Left ventricle myocardium inferior (tissue), 1 donor: ENCODE data around the gene DNAJB4. TPM values are rescaled to one million over a fixed set of nuclear protein-coding genes. Genes with fewer than 3 reads are reported as not detected.

Source experiments
- DNase-seq: peaks from one replicate; pipeline ENCODE4 v3.0.0-alpha.2; 2020
- H3K27ac ChIP-seq: fragments of 200-600 bp; replicated peaks from 2 replicates; pipeline ENCODE4 v1.8.0; 2021
- H3K27me3 ChIP-seq: fragments of 200-600 bp; 2 replicates; pipeline ENCODE4 v1.8.0; 2021; ENCODE audit warnings: low read depth
- H3K36me3 ChIP-seq: fragments of 200-600 bp; 2 replicates; pipeline ENCODE4 v1.8.0; 2021
- H3K4me1 ChIP-seq: fragments of 200-600 bp; 2 replicates; pipeline ENCODE4 v1.8.0; 2021
- H3K4me3 ChIP-seq: fragments of 200-600 bp; 2 replicates; pipeline ENCODE4 v1.8.0; 2021; ENCODE audit warnings: mild to moderate bottlenecking, moderate library complexity
- H3K9me3 ChIP-seq: fragments of 200-600 bp; replicated peaks from 2 replicates; pipeline ENCODE4 v1.8.0; 2021
- CTCF ChIP-seq: fragments of 200-600 bp; IDR thresholded peaks from 2 replicates; pipeline ENCODE4 v1.8.0; 2021; ENCODE audit warnings: antibody characterized with exemption, mild to moderate bottlenecking, borderline replicate concordance
- intact Hi-C: fragments of 100-400 bp; cut with micrococcal nuclease; formaldehyde crosslinking; loops from one replicate; pipeline ENCODE4 v1.11.0; 2022
- long read RNA-seq: library from polyadenylated mRNA; unstranded; transcript quantifications from one replicate; pipeline ENCODE4 v2.0.0, GENCODE V29; 2021
- total RNA-seq: library from RNA; stranded (reverse); fragmentation: NEBNext Ultra II Directional; extraction: Animal tissue kit (Norgen Biotek cat#: 25700); gene quantifications from one replicate; pipeline ENCODE4 v1.2.1, GENCODE V29; 2021
- donor health status: DM: no; HTN: yes; CAD: no; lungs with severe emphysema.

The DNAJB4 gene
- total RNA-seq, result 118 TPM
- long read RNA-seq, transcript DNAJB4-206 (3 exons, 949 nt), result minor isoform, 53 of 156 reads
- long read RNA-seq, transcript DNAJB4-201 (3 exons, 2,988 nt), result major isoform, 86 of 156 reads
- long read RNA-seq, partial matches to known transcripts, result 8 of 156 reads
- long read RNA-seq, other reads (novel, unspliced or antisense), result 9 of 156 reads

DNA sequence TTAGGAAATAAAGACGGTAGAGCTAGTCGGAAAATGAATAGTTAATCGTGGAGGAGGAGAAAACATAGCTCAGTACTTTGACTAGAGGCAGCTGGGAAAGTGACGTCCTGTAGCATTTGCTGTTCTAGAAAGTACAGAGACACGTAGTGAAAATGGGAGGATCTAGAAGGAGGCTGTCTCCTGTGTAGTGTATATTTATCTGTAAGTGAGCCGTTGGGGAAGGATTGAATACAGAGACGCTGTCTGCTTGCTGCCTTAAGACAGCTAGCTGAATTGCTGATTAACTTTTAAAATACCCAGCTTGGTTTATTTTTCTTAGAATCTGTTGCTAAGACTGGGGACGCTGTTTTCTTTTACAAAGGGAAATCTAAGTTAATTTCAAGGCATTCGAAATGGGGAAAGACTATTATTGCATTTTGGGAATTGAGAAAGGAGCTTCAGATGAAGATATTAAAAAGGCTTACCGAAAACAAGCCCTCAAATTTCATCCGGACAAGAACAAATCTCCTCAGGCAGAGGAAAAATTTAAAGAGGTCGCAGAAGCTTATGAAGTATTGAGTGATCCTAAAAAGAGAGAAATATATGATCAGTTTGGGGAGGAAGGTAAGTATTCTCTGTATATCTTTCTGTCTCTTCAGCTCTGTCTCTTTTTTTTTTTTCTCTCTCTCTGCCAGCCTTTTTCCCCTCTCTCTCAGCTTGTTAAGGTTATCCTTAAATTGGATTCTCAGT is at the start of gene DNAJB4:
DNAJB4 (plus strand) TSS at position 221 of the 729 bp plus-strand sequence; CDS start at position 393, 172 bp downstream.
- Histone ChIP-seq H3K4me3 (peak within 1 kb of the TSS; percentile 77), H3K27me3 (no peaks in the 10 kb centered on the region), H3K36me3 (no peaks in the 10 kb centered on the region), H3K9me3 (no peaks in the 10 kb centered on the region), H3K27ac (peak within 1 kb of the TSS; percentile 93), H3K4me1 (peaks cover 57% of the 10 kb centered on the region)
- no peak for TF ChIP-seq CTCF
- DNase-seq, result no peak
- intact Hi-C loops, result loop anchor here (2.0 to 10.0 kb wide), 2 partner anchors 26 to 100 kb away; partner anchors contain the start of gene FUBP1

- Histone ChIP-seq H3K9me3 (no peaks in the 10 kb centered on the region), H3K36me3 (peaks cover 98% of the 10 kb centered on the region), H3K27me3 (no peaks in the 10 kb centered on the region), H3K4me1 (peaks cover 10% of the 10 kb centered on the region), H3K27ac (no peak overlapping the region), H3K4me3 (no peak overlapping the region)
- intact Hi-C loops, result no loop called here
- TF ChIP-seq CTCF, result no peak
- no peak for DNase-seq
These were observed 49.0 kb upstream of the DNAJB4 start for GRCh38 chr1:77955709-77956108.

- peaks cover 98% of the 10 kb centered on the region for H3K36me3 ChIP-seq
- no peak overlapping the region for H3K27ac ChIP-seq
- intact Hi-C loops, result no loop called here
- no peak for TF ChIP-seq CTCF
- H3K4me3 ChIP-seq, result no peak overlapping the region
- no peaks in the 10 kb centered on the region for H3K9me3 ChIP-seq
- DNase-seq, result no peak
- H3K4me1 ChIP-seq, result peaks cover 3% of the 10 kb centered on the region
- H3K27me3 ChIP-seq, result no peaks in the 10 kb centered on the region
These were observed 48.3 kb upstream of the DNAJB4 start for GRCh38 chr1:77956464-77956863.

- Histone ChIP-seq H3K4me3 (no peak overlapping the region), H3K27ac (no peak overlapping the region), H3K36me3 (peaks cover 100% of the 10 kb centered on the region), H3K27me3 (no peaks in the 10 kb centered on the region), H3K9me3 (no peaks in the 10 kb centered on the region), H3K4me1 (no peaks in the 10 kb centered on the region)
- intact Hi-C loops, result no loop called here
- TF ChIP-seq CTCF, result no peak
- DNase-seq, result no peak
These were observed 46.3 kb upstream of the DNAJB4 start for GRCh38 chr1:77958391-77958790.

GRCh38 chr1:77958850-77959249 is 45.9 kb upstream of the DNAJB4 start:
- DNase-seq, result no peak
- peaks cover 100% of the 10 kb centered on the region for H3K36me3 ChIP-seq
- no peak overlapping the region for H3K4me3 ChIP-seq
- H3K9me3 ChIP-seq, result no peaks in the 10 kb centered on the region
- no peak overlapping the region for H3K27ac ChIP-seq
- intact Hi-C loops, result no loop called here
- no peaks in the 10 kb centered on the region for H3K27me3 ChIP-seq
- no peak for TF ChIP-seq CTCF
- H3K4me1 ChIP-seq, result no peaks in the 10 kb centered on the region
